GM12874 (cell line): ENCODE results near the gene AGPAT1.

Source experiments
- TF ChIP-seq, protein P1 (sequence below): IDR thresholded peaks from 2 replicates; pipeline ENCODE4 v1.5.1; 2011; ENCODE audit warnings: low read depth, mild to moderate bottlenecking, control low read depth, low read length, moderate library complexity; ENCODE audit not compliant: insufficient read depth

AGPAT1 gene

DNA sequence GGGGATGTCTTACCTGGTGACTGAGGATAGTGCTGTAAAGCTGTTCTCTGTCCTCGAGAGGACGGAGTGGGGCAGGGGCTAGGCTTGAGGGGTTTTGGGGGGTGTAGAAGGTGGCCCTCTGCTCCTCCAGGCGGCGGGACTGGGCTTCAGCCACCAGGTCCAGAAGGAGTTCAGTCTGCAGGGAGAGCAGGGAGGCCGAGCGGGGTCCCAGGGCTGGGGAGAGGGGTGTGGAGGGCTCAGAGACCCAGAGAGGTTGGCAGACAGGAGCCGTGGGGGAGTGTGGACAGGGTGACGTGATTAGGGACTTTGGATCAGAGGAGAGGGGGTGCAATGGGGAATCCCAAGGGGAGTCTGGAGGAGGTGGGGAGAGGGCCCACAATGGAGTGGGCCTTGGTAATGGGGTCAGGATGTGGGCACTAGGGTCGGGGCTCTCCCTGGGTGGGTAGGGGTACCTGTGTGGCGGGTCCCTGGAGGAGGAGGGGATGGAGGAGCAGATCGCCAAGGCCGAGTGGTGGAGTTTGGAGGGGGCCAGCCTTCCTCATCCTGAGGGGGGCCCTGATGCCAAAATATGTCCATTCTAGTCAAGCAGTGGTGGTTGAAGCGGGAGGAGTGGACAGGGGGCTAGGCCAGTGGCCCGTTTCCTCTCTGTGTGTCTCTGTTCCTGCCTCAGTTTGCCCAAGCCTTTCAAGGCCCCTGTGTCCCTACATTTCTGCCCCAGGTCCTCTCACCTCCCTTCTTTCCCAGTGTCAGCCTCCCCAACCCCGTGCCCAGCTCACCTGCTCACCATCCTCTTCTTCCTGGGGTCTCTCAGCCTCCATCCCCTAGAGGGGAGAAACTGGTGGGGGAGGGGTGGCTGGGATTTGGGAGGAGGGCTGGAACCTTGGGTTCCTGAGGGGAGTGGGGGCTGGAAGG, 16.1 kb upstream of the AGPAT1 start:
- TF ChIP-seq, protein P1, sequence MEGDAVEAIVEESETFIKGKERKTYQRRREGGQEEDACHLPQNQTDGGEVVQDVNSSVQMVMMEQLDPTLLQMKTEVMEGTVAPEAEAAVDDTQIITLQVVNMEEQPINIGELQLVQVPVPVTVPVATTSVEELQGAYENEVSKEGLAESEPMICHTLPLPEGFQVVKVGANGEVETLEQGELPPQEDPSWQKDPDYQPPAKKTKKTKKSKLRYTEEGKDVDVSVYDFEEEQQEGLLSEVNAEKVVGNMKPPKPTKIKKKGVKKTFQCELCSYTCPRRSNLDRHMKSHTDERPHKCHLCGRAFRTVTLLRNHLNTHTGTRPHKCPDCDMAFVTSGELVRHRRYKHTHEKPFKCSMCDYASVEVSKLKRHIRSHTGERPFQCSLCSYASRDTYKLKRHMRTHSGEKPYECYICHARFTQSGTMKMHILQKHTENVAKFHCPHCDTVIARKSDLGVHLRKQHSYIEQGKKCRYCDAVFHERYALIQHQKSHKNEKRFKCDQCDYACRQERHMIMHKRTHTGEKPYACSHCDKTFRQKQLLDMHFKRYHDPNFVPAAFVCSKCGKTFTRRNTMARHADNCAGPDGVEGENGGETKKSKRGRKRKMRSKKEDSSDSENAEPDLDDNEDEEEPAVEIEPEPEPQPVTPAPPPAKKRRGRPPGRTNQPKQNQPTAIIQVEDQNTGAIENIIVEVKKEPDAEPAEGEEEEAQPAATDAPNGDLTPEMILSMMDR, result no peak

DNA sequence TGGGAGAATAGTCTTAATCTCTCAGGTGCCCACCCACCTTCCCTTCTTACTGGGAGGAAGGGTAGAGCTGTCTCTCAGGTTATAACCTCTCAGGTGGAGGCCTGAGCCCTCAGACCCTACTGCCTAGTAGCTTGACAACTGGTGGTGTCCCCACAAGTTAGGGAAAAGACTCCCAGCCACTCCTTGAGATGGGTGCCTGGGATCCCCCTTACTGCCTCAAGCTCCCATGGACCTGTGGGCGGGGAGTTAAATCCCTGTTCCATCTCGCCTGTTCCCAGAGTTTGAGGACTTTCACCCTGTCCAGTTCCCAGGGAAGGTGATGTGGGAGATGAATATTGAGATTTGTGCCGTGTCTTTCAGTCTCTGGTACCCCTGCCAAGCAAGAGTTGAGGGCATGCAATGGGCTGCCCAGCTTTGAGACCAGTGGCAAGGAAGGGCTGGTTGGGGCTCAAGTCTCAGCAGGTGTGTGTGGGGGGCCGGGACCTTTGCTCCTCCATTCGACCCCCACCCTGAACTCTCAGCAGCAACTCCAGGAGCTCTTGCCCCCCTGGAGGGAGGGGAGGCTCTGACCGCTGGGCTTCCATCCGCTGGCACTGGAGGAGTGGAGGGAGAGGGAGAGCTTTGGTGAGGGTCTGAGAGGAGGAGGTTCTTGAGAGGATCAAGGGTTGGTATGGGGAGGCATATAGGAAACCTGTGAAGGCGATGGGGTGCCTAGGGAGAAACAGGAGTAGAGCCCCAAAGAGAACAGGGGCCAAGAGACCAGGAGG, 15.2 kb upstream of the AGPAT1 start:
- TF ChIP-seq, protein P1, result no peak

DNA sequence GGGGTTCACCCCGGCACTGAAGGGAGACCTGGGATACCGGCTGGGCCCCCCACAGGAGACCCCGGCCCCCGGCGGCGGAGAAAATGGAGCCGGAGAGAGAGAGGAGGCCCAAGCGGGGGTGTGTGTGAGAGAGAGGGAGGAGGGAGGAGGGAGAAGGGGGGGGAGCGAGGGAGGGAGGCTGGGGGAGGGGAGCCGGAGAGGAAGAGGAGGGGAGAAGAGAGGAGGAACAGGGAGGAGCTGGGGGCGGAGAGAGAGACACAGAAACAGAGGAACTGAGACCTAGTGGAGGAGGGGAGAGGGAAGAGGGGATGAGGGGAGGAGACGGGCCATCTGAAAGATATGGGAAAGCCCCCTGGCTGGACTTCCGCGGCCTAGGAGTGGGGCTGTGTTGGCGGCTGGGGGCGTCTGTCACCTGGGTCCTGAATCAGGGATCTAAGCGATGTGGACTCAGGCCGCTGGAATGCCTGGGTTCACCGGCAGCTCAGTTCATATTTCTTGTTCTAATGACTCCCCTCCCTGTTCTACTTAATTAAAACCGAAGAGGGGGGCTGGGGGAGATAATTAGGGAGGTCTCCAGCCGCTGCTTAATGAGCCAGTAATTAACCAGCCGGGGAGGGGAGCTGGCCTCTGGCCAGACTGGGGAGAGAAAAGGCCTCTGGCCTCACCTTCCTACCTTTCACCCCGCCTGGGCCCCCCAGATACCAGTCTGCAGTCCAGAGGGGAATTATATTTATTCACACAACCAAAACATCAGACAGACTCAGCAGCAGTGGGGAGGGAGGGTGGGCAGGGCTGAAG, 14.4 kb upstream of the AGPAT1 start, which contains the start of gene PBX2:
Gene PBX2 (minus strand): TSS at position 149 of the 798 bp plus-strand sequence. CDS start 287 bp downstream, outside the sequence.
- TF ChIP-seq, protein P1, result no peak

DNA sequence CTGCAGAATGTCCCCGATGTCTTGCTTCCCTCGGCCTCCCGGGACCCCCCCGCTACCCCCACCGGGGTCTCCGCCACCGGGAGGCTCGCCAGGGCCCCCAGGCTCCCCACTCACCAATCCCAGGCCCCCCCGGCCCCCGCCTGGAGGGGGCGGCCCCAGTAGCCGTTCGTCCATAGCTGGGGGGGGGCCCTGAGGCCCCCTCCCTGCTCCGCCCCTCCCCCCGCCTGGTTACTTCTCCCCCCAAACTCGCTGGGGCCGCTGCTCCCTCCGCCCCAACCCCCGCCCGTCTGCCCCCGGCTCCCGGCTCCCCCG, 13.8 kb upstream of the AGPAT1 start:
- TF ChIP-seq, protein P1, result no peak

DNA sequence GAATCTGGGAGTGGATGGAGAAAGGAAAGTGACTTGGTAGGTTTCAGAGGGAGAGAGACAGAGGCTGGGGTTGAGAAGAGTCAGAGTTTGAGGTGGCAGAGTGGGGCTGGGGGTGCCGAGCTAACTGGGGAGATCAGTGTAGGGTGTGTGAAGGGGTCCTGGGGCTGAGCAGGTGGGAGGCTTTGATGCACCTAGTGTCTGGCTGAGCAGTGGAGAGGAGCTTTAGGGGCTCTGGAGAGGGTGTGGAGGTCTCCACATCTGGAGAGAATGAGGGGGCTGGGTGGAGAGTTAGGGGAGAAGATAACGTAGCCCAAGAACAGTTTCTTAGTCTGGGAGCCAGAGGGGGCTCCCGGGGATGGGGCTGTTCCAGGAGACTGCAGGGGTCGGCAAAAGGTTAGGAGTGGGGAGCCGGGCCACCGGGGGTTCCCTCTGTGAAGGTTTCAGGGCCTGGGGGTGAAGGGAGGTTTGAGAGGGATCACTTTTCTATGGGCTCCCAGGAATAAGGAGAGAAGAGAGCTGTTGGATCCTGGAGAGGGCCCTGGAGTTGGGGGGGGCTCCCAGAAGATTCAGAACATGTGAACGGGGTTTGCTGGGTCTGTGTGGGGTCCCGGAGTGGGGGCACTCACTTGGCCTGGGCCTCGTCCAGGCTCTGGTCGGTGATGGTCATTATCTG, 13.3 kb upstream of the AGPAT1 start:
- TF ChIP-seq, protein P1, result no peak

DNA sequence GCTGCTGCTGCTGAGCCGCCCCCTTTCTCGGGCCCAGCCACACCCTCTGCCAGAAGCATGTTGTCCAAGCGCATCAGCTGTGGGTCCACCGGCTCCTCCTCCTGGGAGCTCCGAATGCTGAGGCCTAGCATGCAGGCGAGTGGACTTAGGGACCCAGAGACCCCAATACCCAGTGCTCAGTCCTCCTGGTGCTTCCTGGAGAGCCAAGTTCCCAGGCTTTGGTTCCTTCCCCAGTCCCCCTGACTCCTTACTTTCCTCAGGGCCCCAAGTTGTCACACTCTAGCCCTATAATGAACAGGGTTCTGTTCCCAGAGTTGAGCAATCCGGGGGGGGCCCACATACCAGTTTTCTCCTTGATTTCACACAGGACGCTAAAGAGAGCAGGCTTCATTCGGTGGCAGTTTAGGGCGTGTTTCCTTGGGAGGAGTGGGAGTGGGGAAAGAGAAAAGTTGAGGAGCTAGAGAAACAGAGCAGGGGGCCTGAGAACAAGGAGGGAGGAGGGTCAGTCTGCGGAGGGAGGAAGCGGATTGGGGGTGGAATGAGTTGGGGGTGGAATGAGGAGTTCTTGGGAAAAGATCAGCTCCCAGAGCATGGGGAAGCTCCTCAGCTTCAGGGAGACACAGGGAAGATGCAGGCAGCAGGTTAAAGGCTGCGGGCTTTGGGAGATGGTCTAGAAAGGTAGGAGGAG, 12.6 kb upstream of the AGPAT1 start:
- TF ChIP-seq, protein P1, result no peak
